HG03521 (cell line): ENCODE data around the gene ITPK1.

Source experiments
- ATAC-seq: cut with Tn5 transposase; IDR thresholded peaks from one replicate; pipeline ENCODE4 v1.9.1; 2021; ENCODE audit warnings: mild to moderate bottlenecking, moderate library complexity; ENCODE audit not compliant: unreplicated experiment

Gene ITPK1

GRCh38 chr14:92974541-92975345 lies 141.0 kb downstream of the ITPK1 start:
- no peak for ATAC-seq

- no peak for ATAC-seq
These were observed 141.8 kb downstream of the ITPK1 start for GRCh38 chr14:92973798-92974372.

- ATAC-seq, result no peak
These were observed 142.4 kb downstream of the ITPK1 start for GRCh38 chr14:92973261-92973797.

- ATAC-seq, result no peak
These were observed 144.0 kb downstream of the ITPK1 start for GRCh38 chr14:92971601-92972180.

- ATAC-seq, result no peak
These were observed 145.5 kb downstream of the ITPK1 start for GRCh38 chr14:92970271-92970670.

GRCh38 chr14:92969871-92970270 lies 145.9 kb downstream of the ITPK1 start:
- ATAC-seq, result no peak

DNA sequence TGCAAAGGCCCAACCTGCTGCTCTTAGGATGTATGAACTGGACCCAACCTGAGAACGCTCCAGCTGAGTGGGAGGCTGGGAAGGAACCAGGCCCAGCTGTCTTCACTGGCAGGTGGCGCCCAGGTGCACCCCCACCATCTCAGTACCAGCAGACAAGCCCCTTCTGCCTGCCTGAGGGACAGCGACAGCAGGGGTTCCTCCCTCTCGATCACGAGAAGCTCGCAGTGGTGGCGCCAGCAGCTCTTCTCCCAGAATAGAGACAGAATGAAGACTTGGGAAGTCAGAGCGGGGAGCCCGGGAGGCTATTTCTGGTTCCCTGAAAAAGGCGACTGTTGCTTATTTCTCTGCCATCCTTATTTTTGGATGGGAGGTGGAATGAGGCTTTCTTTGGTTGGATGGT lies 146.3 kb downstream of the ITPK1 start:
- no peak for ATAC-seq

GRCh38 chr14:92968291-92969020 lies 147.3 kb downstream of the ITPK1 start:
- ATAC-seq, result no peak

- no peak for ATAC-seq
These were observed 148.3 kb downstream of the ITPK1 start for GRCh38 chr14:92967346-92967926.

- ATAC-seq, result no peak
These were observed 150.4 kb downstream of the ITPK1 start for GRCh38 chr14:92965281-92965680.

GRCh38 chr14:92964124-92965109 lies 151.3 kb downstream of the ITPK1 start:
- no peak for ATAC-seq

GRCh38 chr14:92963301-92964123 lies 152.2 kb downstream of the ITPK1 start:
- ATAC-seq, result no peak

DNA sequence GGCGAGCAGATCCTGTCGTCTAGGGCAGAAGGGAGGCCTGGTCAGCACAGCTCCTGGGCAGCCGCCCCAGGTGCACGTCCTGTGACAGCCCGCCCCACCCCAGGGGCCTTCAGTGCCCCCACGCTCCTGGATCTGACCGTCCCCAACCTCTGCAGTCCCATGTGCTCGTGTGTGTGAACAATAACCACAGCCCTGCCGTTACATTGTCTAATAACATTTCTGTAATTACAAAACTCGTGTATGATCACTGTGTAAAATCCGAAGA lies 153.0 kb downstream of the ITPK1 start:
- no peak for ATAC-seq

GRCh38 chr14:92962031-92962830 lies 153.5 kb downstream of the ITPK1 start:
- no peak for ATAC-seq

DNA sequence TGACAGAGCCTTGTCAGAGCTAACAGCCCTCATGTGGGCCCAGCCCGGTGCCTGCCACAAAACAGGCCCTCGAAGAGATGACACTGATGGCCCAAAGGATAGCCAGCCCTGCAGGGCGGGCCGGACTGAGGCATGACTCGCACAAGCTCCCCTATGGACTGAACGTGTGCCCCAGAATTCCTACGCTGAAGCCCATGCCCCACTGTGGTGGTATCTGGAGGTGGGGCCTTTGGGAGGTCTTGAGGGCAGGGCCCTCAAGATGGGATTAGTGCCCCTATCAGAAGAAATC lies 154.2 kb downstream of the ITPK1 start:
- no peak for ATAC-seq

GRCh38 chr14:92960706-92961566 lies 154.8 kb downstream of the ITPK1 start:
- ATAC-seq, result no peak

- ATAC-seq, result no peak
These were observed 155.7 kb downstream of the ITPK1 start for GRCh38 chr14:92959761-92960680.
